ENCODE measurements around the gene PALD1. TPM values are rescaled to one million over a fixed set of nuclear protein-coding genes. Genes with fewer than 3 reads are reported as not detected.

PALD1 gene
- total and polyA plus RNA-seq, 9 of the 15 experiments (the other 6 are each of a cell fraction or from before 2014, with no cell fraction given): 0.03 to 0.29 (median 0.09) TPM; not detected in 2

GRCh38 chr10:70558871-70559810 lies 80.6 kb downstream of the PALD1 start (continued):
- no peak for TF ChIP-seq ZNF407 (IDR thresholded peaks at IDR 0.05; ENCODE audit: low read depth)
- no peak for TF ChIP-seq ZNF398 (CRISPR knock-in tag; IDR thresholded peaks at IDR 0.05)
- no peak for TF ChIP-seq ZNF699 (CRISPR knock-in tag; IDR thresholded peaks at IDR 0.05; ENCODE audit: insufficient replicate concordance)
- peak; percentile 45; the same call in 1 of the 2 replicates for TF ChIP-seq PHF8 (IDR thresholded peaks at IDR 0.05; ENCODE audit: borderline replicate concordance, low read length)
- TF ChIP-seq FOXK1 (CRISPR knock-in tag; IDR thresholded peaks at IDR 0.05; ENCODE audit: borderline replicate concordance): no peak
- TF ChIP-seq PTRF (tag; IDR thresholded peaks at IDR 0.05): no peak
- no peak for TF ChIP-seq HDAC3 (IDR thresholded peaks at IDR 0.05; ENCODE audit: borderline replicate concordance, partially characterized antibody)
- peak; percentile 92; the same call in 1 of the 2 replicates for TF ChIP-seq NBN (IDR thresholded peaks at IDR 0.05; ENCODE audit: low read depth)
- peak; percentile 31; the same call in 1 of the 2 replicates for TF ChIP-seq HCFC1 (IDR thresholded peaks at IDR 0.05; ENCODE audit: low read depth, low read length)
- no peak for TF ChIP-seq MCM3 (IDR thresholded peaks at IDR 0.05)
- TF ChIP-seq PHB2 (IDR thresholded peaks at IDR 0.05; ENCODE audit: low read depth): peak; percentile 41; the same call in 1 of the 2 replicates
- no peak for TF ChIP-seq SNAPC5 (CRISPR knock-in tag; IDR thresholded peaks at IDR 0.05)
- no peak for TF ChIP-seq ZNF253 (CRISPR knock-in tag; conservative IDR thresholded peaks at IDR 0.05)
- TF ChIP-seq ZBTB43 (CRISPR knock-in tag; IDR thresholded peaks at IDR 0.05): peak; percentile 58; the same call in 1 of the 2 replicates
- TF ChIP-seq ARID2 (IDR thresholded peaks at IDR 0.05): 0 out of 2 replicates have a peak, but pooled peaks have one; percentile 74
- TF ChIP-seq KDM2B (CRISPR knock-in tag; IDR thresholded peaks at IDR 0.05): no peak
